AG20443 (cell line): ENCODE data around the gene DAG1.

Experiments
- DNase-seq: peaks from one replicate; pipeline ENCODE4 v3.0.0; 2012; ENCODE audit warnings: low spot score, mixed read lengths

DAG1 gene

GRCh38 chr3:49554633-49555265, 84.7 kb downstream of the DAG1 start:
- peak; percentile 87 for DNase-seq

DNA sequence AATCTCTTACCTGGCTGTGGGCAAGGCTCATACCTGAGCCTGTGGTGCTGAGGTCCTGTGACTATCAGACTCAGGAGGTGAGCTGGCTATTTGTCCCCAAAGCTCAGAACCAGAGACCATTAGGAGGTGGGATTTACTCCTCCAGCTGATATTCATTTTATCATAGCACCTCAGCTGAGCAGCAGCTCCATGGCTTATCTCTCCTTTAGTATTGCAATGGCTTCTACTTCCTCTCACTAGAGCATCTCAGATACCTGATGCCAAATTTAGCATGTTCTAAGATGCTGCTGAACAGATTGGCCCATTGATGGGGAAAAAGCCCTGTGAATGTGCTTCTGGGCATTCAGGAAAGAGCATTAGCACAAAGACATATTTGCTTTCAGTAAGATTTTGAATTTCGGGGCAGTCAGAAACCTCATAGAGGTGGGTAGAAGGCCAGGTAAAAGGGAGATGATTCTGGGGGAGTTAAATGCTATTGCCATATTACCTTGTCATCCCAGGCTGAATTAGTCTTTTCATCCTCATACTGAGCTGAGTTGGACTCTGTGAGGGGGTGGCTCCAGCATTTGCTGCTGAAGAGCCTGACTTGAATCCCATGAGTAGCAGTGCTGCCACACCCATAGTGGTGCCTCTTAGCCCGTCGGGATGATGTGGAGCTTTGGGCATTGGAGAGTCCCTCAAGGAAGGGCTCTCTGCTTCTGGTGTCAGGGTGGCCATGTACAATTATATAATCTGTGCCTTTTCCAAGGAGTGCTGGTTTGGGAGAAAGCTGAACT, 86.6 kb downstream of the DAG1 start:
- no peak for DNase-seq

- no peak for DNase-seq
Observed at GRCh38 chr3:49563040-49563578, 93.0 kb downstream of the DAG1 start.

GRCh38 chr3:49563766-49564165, 93.7 kb downstream of the DAG1 start:
- no peak for DNase-seq

GRCh38 chr3:49566312-49566711, 96.2 kb downstream of the DAG1 start:
- DNase-seq, result peak; percentile 23

DNA sequence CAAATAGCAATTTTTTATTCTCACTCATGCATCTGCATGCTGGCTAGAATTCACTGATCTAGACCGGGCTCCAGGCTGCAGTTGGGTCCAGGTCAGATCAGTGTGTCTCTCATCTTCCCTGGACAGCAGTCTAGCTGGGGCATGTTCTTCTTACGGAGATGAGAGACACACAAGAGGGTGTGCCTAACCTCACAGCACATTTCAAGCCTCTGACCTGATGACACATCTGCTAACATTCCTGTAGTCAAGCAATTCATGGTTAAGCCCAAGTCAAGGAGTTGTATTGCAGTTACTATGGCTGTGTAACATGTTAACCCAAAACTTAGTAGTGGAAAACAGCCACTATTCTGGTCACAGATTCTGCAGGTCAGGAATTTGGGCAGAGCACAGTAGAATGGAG, 97.3 kb downstream of the DAG1 start:
- no peak for DNase-seq

DNA sequence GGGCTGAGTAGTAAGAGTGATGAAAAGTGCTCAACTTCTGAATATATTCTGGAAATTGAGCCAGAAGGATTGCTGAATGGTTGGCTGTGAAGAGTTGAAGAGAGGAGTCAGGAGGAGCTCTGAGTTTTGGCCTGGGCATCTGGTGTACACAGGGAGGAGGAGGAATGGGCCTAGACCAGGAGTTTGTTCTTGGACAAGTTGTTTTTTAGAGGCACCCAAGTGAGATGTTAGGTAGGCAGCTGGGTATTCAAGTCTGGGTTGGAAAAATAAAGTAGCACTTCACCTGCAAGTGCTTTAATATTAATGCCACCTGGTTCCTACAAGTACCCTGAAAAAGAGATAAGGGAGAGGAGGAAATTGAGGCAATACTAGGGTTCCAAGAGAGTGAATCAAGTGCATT, 98.9 kb downstream of the DAG1 start:
- no peak for DNase-seq

DNA sequence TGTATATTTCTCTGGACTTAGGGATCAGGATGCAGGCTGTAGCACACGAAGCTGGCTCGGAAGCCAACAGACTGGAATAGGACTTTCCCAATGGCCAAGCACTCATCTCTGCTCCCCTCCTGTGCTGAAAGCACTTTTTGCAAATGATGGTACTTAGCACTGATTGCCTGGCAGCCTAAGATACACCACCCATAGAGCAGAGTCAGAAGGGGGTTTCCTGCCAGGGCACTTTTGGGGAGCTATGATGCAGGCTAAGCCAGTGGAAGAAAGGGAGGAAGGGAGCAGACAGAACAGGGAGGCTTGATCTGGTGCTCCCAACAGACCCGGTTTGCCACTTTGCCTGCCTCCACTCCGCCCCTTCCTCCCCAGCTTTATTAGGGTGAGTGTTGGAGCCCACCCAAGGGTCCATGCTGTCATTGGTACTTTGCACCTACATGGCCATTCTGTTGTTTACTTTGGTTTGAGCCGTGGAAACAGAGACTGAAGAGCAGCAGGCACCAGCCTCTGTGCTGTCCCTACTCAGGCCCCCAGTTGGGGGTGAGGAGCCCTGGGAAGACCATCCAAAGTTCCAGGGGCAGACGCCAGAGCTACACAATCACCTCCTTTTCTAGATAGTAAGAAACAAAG, 100.1 kb downstream of the DAG1 start:
- DNase-seq, result no peak

- DNase-seq, result no peak
Observed at GRCh38 chr3:49582177-49582576, 112.1 kb downstream of the DAG1 start.
